Activated gamma-delta T cell treated with Interleukin-2 at 50 U/mL for 16 hours (primary cell): ENCODE data around the gene PKIG.
A peak's percentile ranks its signal among the peaks of the same experiment; 100 is the strongest.

Experiments
- DNase-seq: peaks from one replicate; pipeline ENCODE4 v3.0.0-alpha.2; 2020

PKIG gene

DNA sequence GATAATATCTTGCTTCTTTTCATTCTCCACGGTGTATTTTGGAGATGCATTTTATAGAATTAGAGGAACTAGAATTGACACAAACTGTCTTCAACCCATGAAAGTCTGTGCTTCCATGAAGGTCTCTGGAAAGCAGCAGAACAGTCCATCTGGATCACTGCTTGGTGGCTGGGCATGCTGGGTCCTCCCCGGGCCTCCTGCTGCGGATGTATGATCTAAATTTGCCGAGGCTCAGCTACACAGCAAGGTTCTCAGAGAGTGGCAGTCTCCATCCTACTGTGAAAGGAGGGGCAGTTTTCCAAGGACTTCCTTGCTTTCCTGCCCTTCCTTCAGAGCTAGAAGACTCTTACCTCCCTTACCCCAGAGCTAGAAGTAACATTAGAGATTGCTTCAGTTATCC is 15.1 kb downstream of the PKIG start:
- no peak for DNase-seq

DNA sequence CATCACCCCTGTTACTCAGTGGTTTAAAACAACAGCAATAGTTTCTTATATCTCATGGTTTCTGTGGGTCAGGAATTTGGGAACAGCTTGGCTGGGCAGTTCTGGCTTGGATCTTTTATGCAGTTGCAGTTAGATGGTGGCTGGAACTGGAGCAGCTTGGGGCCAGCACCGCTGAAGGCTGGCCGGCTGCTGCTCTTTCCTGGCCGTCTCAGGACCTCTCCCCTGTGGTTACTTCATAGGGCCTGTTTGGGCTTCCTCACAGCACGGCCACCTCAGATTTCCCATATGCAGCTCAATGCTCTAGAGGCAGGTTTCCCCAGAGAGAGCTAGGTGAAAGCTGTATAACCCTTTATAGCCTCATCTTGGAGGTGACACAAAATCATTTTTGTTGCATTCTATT is 15.6 kb downstream of the PKIG start:
- no peak for DNase-seq

DNA sequence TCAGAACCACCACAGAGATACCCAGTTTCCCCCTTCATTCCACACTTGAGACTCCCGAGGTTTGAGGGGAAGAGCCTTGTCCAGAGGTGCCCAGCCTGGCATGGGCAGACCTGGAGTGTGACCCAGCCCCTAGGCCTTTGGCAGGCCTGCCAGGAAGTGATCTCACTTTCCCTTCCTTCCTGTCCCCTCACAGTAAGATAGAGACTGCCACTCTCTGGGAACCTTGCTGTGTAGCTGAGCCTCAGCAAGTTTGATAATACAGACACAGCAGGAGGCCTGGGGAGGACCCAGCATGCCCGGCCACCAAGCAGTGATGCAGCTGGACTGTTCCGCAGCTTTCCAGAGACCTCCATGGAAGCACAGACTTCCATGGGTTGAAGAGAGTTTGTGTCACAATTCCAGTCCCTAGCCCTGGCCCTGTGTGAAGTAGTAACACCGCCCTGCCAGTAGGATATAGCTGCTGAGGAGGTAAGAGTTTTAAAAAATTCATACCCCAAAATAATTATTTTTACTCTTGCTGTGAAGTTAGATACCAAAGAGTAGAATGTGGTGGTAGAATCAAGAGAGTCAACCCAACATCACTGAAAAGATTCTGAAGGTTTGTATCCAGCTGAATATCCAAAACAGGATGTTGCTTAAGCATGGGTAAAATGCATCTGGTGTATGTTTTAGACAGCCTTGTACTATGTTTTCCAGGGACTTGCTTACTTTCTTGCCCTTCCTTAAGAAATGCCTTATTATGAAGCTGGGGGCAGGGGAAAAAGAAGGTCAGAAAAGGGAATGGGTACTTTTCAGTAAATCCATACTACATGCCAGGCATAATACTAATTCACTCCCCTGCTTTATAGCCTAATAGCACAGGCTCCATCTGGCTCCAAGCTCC is 16.3 kb downstream of the PKIG start:
- no peak for DNase-seq

DNA sequence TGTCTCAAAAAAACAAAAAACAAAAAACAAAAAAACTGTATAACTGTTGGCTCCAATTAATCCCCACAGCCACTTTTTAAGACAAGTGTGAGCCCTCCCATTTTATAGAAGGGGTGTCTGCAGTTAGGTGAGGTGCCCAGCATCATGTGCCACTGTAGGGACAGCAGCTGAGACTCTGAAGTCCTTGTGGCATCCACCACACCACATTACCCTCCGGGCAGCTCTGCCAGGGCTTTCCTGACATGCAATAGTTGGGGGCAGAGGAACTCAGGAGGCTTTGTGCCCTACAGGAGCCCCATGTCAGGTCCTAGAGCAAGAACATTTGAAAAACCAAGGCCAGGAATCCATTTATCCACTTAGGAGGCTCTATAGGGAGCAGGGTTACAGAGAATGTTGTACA is 17.3 kb downstream of the PKIG start:
- DNase-seq: no peak

DNA sequence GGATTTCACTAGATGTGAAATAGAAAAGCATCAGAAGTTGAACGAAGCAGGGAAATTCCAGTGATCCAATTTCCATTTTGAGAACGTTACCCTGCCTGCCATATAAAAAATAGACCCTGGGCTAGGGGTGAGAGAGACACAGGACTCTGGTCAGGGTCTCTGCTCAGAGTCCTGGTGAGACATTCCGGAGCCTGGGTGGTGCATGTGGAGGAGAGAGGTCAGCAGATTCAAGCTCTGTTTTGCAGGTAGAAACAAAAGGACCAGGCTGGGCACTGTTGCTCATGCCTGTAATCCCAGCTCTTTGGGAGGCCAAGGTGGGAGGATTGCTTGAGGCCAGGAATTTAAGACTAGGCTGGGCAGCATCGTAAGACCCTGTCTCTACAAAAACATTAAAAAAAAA is 17.9 kb downstream of the PKIG start:
- no peak for DNase-seq

DNA sequence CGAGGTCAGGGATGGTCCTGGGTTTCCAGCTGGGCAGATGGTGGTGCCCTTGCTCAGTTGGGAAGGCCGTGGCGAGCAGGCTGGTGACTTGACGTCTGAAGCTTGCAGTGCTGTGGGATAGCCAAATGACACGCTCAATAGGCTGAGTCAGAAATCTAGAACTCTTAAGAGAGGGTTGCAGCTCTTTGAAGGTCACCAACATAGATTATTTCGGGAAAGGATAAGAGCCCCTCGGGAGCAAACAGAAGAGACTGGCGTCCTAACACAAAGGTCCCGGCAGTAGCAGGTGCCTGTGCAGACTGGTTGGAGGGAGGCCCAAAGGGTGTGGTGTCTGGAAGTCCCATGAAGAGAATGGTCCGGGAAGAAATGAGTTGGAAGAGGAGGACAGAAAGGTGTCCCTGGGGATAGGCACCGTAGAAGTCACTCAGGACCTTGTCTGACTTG is 18.4 kb downstream of the PKIG start:
- DNase-seq: no peak

DNA sequence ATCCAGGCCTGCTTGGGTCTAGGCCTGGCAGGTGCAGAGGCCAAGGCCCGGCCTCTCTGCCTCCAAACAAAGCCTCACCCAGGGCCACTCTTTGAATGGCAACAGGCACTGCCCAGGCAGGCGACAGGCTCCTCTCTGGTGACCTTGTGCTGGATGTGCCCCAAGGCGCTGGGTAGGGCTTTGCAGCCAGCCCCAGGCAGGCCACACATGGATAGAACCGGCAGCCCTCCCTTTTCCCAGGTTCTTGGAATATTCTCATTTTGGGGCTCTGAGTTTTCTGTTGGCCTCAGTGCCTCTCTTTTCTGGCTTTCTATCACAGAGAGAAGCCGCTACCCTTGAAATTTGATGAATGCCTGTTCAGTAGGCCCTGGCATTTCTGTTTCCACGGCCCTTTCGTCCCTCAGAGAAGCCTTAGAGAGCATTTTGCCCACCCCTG is 18.9 kb downstream of the PKIG start:
- DNase-seq: no peak

DNA sequence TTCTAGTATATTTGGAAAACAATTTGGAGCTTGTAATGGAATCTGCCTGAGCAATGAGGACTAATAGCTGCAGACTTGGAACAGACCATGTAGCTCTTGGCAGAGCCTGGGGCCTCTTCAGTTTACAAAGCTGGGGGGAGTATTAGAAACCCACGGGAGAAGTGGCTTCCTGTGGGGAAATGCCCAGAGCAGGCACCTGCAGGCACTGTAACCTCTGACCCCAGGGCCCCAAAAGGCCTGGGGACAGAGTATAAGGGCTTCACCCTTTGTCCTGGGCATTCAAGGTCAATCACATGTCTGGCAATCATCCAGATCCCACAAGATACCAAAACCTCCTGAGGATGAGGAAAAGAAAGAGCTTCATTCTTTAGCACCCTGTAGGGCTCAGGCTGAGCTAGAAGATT is 19.4 kb downstream of the PKIG start:
- DNase-seq: no peak

DNA sequence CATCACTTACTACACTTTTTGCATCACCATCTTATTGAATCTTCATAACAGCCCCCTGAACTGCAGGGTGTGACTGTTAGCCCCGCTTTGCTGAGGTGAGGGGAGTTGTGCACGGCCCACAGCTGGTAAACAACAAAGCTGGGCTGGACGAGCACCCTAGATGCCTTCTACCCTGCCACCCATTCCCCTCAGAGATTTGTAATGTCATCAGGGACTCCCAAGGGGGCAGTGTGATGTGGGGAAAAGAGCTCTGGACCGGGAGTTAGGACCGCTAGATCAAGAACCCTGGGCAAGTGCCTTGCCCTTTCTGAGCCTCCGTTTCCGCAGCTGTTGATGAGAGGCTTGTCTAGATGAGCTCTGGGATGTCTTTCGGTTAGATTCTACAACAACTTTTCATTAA is 20.9 kb downstream of the PKIG start:
- no peak for DNase-seq

DNA sequence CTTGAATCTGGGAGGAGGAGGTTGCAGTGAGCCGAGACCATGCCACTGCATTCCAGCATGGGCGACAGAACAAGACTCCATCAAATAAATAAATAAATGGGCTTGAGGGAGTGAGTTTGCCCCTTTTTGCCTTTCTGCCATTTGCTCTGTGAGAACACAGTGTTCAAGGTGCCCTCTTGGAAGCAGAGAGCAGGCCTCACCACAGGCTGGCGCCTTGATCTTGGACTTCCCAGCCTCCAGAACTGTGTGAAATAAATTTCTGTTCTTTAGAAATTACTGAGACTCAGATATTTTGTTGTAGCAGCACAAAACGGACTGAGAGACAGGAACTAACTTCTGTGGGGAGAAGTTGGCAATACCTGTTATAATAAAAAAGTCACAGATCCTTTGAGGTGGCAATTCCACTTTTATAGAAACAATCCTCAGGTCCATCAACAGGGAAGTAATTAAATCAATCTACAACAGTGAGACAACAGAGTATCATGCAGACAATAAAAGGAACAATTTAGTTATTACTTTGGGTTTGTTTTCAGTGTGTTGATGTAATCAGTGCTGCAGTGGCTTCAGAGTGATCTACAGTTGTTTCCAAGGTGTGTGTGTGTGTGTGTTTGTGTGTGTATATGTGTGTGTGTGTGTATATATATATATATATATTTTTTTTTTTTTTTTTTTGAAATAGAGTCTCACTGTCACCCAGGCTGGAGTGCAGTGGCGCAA is 24.5 kb downstream of the PKIG start:
- DNase-seq: no peak

DNA sequence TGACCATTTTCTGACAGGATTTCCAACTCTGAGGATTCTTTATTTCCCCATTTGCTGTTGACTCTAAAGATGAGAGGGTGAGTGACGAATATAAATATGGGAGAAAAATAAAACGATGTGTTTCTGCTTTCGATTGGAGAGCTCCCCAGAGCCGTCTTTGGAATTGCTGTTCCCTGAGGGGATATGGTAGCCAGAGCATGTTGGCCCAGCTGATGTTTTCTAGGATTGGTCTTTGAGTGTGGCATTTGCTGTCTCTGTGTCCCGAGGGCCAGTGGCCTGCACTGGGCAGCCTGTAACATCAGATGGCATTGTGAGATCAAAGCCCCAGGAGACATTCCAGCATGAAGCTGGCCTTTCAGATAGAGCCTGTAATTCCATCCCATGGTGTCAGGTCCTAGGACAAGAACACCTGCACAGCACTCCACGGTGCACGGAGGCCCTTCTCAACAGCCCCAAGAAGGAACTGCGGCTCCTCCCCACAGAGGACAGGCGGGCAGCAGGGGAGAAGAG is 26.7 kb downstream of the PKIG start:
- no peak for DNase-seq

DNA sequence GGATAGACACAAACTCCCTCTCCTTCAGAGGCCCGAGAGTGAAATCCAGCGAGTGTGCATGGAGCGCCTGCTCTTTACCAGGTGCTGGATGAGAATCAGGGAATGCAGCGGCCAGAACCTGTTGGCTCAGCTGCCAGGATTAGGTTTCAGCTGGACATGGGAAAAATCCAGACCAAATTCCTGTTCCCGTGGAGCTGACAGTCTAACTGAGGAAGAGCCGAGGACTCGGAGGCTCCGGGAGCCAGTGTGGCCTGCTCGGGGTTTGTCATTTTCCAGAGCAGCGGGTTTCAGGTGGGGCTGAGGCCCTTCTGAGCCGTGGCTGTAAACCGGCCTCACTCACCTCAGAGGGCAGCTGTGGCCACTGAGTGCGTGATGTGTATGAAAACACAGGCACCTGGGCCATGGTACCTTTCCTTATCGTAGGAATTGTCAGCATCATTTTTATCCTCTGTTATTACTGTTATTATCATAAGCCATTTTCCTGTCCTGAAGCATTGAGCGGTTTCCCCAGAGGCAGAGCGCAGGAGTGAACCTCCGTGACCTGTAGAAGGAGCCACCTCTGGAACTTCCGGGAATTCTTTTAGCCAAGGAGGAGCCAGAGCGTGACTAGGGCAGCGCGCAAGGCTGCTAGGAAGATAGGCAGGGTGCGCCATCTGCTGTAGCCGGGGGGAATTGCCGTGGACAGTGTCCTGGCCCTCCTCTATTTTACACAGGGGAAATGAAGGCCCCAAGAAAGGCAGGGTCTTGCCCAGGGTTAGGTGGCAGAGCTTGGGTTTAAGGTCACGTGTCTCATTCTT is 27.3 kb downstream of the PKIG start:
- DNase-seq: peak; percentile 84

DNA sequence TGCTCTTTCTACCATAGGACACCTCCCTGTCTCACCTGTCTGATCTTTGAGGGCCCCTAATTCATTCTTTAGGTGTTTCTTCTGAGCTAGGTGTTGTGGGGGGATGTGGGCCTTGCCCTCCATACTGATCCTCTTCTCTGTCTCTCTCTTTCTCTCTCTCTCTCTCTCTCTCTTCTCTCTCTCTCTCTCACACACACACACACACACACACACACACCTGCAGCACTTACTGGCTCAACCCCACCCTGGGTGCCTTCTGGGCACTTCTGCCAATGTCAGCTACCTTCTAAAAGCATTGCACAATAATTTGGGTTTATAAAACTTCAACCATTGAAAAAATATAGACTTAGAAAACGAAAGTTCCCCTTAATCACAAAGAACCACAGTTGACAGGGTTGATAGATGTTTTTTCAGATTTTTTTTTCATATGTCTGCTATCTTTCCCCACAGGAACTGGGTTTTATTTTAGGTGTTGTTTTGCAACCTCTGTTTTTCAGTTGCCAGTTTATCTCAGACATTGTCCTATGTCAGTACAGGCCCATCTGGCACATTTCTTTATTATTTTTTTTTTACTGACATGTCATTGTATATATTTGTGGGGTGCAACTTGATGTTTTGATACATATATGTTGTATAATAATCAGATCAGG is 28.1 kb downstream of the PKIG start:
- peak; percentile 20 for DNase-seq

DNA sequence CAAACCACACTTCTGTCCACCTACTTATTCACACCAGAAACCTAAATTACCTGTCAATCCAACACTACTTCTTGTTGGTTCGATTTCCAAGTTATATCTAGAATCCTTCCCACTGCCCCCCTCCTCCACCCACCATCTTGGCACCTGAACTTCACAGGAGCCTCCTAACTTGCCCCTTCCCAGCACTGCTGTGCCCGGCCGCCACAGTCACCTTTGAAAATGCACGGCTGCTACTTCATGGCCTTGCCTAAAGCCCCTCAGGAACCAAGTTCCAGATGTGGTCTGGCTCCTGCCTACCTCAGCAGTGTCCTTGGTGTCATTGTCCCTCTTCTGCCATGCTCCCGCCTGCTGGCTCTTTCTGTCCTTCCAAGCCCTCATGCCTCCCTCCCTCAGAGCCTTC is 31.2 kb downstream of the PKIG start:
- no peak for DNase-seq

DNA sequence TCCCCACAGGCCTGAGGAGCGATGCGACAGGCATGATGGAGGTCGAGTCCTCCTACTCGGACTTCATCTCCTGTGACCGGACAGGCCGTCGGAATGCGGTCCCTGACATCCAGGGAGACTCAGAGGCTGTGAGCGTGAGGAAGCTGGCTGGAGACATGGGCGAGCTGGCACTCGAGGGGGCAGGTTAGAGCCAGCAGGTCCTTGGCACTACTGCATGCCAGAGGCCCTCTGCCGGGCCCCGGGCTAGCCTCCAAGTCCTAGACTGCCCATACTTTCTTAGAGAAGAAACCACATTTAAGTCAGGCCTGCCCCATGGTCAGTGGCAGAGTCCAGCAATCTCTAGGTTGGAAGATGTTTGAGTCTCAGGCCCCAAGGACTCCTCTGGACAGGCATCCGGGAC is 32.1 kb downstream of the PKIG start:
- no peak for DNase-seq

DNA sequence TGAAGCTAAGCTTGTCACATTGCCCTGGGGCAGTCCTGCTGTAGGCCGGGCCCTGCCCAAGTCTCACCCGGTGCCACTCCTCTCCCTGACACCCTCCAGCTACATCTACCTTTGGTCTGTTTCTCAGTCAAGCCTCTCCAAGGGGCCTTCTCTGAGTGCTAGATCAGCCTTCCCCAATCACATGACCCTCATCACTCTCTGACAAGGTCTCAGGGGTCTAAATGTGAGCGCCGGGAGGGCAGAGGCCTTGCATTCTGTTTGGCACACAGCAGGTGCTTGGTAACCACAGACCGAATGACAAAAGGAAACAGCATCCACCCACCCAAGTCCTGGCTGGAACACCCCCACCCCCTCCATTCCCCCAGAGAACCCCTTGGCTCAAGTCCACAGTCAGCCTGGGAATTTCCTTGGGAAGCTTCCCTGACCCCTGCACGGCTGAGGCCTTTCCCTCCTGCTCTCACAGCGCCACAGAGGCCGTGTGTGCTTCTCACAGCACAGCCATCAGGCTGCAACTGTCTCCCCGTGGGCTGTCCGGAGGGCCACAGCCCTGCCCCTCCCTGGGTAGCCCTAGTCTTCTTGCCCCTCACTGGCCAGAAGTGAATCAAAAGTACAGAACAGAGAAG is 32.9 kb downstream of the PKIG start:
- no peak for DNase-seq

DNA sequence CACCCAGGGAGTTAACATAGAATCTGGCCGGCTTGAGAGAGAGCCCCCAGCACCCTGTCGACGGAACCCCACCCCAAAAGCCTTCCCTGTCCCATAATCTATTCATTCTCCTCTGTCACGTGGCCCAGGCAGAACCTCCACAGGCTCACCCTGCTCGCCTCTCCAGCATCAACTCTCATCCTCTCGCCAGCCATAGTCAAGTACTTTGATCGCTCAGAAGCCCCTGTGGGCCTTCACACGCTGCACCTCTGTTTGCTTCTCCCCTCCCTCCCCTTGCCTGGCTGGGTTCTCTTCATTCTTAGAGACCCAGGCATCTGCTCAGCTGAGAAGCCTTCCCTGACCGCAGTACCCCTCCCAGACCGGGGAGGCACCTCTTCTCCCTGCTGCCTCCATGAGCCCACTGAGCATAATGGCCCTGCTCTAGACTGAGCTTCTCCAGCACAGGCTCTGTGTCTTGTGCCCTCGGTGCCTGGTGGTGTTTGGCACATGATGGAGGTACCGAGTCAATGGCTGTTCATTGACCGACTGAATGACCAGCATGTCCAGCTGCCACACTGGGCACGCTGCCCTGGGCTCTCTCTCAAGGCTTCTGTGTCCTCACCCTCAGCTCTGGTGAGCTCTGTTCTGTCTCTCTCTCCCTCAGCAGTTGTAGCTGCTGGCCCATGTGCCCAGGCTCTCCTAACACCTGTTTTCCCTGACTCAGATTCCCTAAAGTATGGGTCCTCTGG is 33.7 kb downstream of the PKIG start:
- no peak for DNase-seq

DNA sequence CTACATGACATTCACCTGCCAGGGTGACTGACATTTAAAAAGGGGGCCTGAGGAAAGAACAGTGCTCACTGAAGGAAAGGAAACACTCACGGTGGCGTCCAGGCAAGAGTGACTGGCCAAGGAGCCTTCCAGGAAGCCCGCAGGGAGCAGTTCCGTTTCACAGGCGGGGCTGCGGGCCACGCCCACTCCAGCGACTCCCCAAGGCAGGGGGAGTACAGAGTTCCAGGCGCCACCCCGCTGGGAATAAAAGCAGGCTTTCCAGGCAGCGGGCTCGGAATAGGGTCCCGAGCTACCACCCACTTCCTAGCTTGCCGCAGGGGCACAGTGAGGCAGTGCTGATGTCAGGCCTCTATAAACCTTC is 34.2 kb downstream of the PKIG start:
- no peak for DNase-seq

DNA sequence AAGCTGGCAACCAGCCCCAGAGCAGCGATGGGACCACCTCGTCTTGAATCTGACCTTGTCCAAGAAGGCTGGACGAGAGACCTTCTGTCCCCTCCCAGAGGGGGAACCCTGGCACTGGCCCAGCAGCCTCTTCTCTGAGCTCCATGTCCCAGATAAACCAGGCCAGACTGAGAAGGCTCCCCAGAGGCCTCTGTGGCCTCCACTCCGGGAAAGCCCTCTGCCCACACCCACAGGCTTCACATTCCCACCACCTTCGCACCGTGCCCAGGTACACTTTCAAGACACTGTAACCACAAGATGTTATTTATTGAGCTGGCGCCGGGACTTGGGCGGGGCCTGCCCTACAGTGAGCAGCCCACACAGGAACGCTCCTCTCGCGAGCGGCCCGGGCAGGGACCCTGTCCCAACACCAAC is 35.9 kb downstream of the PKIG start:
- DNase-seq: peak; percentile 30

DNA sequence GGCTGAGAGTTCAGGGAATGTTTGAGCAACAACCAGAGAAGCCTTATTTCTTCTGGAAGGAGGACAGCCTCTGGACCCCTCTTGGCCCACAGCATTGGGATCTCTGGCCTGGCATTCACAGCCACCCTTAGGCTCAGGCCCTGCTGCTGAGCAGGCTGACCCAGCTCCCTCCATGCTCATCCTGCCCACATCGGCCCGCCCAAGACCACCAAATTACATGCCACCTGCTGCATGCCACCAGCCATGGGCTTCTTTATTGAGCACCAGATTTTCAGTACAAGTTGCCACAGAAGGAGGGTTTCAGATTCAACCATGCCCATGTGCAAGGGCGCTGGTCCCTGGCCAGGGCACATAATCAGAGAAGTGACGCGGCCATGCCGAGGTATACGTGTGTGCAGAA is 36.9 kb downstream of the PKIG start:
- DNase-seq: no peak

DNA sequence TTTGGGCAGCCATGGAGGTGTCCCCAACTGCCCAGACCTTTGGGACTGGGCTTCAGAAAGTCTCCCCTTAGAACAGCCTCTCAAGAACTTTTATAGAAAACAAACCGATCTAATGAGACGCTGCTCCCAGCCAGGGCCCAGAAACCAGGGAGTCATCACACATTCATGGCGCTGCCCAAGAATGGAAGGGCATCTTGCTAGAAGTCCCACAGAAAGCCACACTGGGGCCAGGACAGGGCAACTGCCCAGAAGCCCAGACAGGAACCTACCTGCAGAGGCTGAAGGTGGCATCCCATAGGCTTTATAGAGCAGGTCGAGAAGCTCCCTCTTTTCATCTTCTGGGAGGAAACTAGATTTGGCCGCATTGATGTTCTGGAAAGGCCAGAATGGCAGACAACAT is 37.7 kb downstream of the PKIG start:
- DNase-seq: no peak

DNA sequence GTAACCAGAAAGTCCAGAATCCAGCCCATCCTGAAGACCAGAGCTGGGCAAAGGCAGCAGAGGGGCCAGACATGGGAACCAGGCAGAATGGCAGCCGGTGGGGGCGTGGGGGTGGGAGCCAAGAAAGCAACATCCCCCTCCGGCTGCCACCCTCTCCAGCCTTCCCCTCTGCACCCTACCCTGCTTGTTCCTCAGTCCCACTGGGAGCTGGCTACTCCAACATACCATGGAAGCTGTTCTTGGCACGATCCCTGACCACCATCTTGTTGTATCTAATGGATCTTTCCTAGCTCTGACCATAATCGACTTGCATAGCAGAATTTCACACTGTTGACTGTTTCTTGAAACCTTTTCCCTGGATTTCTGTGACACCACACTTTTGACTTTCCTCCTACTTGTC is 38.9 kb downstream of the PKIG start:
- DNase-seq: no peak
